ENCODE data around the gene XPO6. TPM values are rescaled to one million over a fixed set of nuclear protein-coding genes. Genes with fewer than 3 reads are reported as not detected.

Gene XPO6
- total and polyA plus RNA-seq, 2 donors, result 55.0 to 85.7 TPM

- WGBS, result 87% methylated on average over 3 of the region's 3 CpGs
- Histone ChIP-seq H3K36me3 (ENCODE audit: insufficient read depth) (peaks cover 13% of the 10 kb centered on the region), H3K4me3 (ENCODE audit: low read depth, low read length) (no peak overlapping the region), H3K4me1 (ENCODE audit: insufficient read depth) (no peaks in the 10 kb centered on the region), H3K27ac (ENCODE audit: low read depth) (no peak overlapping the region)
- no peak for DNase-seq (ENCODE audit: extremely low spot score)
Measured at GRCh38 chr16:28105297-28105696, 106.5 kb downstream of the XPO6 start.

- WGBS, result 93% methylated on average over 16 of the region's 16 CpGs
- Histone ChIP-seq H3K27ac (ENCODE audit: low read depth) (no peak overlapping the region), H3K4me1 (ENCODE audit: insufficient read depth) (no peaks in the 10 kb centered on the region), H3K4me3 (ENCODE audit: low read depth, low read length) (no peak overlapping the region), H3K36me3 (ENCODE audit: insufficient read depth) (peaks cover 14% of the 10 kb centered on the region)
- no peak for DNase-seq (ENCODE audit: extremely low spot score)
Measured at GRCh38 chr16:28104404-28104803, 107.4 kb downstream of the XPO6 start.

DNA sequence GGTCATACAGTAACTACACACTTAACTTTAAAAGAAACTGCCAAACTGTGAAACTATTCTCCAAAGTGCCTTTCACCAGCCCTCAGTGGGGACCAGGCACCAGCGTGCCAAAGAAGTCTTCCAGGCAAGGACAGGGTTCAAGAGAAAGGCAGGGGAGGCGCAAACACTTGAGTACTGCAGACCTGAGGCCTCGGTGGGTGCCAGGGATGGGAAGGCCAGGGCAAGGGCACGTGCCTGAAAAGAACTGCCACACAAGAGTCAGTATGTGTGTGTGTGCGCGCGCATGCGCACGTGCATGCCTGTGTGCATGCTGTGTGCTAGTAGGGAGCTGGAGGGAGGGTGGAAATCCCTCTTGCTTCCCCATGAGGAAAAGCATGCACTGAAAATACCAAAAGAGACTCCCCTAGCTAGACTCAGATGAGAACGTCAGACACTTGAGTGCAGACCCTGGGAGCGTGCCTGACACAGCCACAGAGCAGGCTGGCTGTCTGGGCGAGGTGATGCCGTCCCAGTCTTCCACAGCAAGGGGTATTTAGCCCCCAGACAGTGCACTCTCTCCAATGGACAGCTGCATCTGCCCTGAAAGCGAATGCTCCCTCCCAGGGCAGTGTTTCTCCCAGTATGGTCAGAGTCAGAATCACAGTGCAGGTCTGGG is 108.1 kb downstream of the XPO6 start:
- peaks cover 14% of the 10 kb centered on the region for H3K36me3 ChIP-seq (ENCODE audit: insufficient read depth)
- 91% methylated on average over 14 of the region's 14 CpGs for WGBS

GRCh38 chr16:28101533-28101890 is 110.3 kb downstream of the XPO6 start:
- DNase-seq (ENCODE audit: extremely low spot score), result no peak
- no peaks in the 10 kb centered on the region for H3K4me1 ChIP-seq (ENCODE audit: insufficient read depth)
- no peak overlapping the region for H3K27ac ChIP-seq (ENCODE audit: low read depth)
- H3K36me3 ChIP-seq (ENCODE audit: insufficient read depth), result peaks cover 12% of the 10 kb centered on the region
- WGBS, result 97% methylated on average over 6 of the region's 6 CpGs
- H3K4me3 ChIP-seq (ENCODE audit: low read depth, low read length), result no peak overlapping the region

More for the DNA sequence above, 108.1 kb downstream of the XPO6 start:
- H3K27ac ChIP-seq (ENCODE audit: low read depth), result no peak overlapping the region
- H3K4me1 ChIP-seq (ENCODE audit: insufficient read depth), result no peaks in the 10 kb centered on the region
- no peak overlapping the region for H3K4me3 ChIP-seq (ENCODE audit: low read depth, low read length)
- no peak for DNase-seq (ENCODE audit: extremely low spot score)

GRCh38 chr16:28100810-28101532 is 110.8 kb downstream of the XPO6 start:
- 93% methylated on average over 14 of the region's 14 CpGs for WGBS
- Histone ChIP-seq H3K36me3 (ENCODE audit: insufficient read depth) (peaks cover 9% of the 10 kb centered on the region), H3K4me1 (ENCODE audit: insufficient read depth) (no peaks in the 10 kb centered on the region), H3K27ac (ENCODE audit: low read depth) (no peak overlapping the region), H3K4me3 (ENCODE audit: low read depth, low read length) (no peak overlapping the region)
- no peak for DNase-seq (ENCODE audit: extremely low spot score)

DNA sequence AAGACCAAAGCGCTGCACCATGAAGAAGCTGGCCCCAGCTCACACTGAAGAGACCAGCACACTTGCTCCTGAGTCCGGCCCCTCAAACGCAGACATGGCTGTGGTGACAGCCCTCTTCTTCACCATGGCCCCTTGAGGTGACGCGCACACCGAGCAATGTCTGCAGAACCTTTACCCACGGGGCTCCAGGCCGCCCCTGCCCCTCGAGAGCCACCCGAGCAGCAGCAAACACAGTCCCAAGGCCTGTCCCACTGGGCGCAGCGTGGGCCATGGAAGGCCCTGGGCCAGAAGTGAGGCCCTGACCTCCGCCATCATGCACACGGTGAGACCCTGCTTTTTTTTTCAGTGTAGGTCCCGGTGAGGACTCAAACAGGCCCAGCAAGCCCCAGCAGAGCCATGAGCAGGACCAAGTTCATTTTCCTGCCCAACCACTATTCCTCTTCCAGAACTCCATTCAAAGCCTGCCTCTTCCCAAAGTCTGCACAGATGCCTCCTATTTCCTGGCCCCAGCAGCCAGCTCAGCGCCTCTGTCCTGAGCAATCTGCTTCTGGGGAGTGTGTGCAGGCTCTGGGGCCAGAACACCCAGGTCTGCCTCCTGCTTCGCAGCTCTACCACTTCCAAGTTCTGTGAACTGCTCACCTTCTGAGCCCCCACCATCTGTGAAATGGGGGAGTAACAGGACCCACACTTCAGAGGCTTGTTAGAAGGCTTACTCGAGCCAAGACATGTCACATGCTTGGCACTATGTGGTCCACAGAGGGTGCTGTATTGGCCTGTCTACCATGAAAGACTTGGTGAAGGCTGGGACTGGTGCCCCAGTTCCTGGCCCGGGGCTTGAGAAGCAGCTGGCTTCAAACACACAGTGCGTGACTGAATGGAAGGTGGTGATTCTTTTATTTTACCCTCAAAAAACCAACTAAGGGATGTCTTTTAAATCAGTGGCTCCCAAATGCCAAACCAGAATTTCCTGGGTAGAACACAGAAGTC is 112.5 kb downstream of the XPO6 start:
- Histone ChIP-seq H3K27ac (ENCODE audit: low read depth) (no peak overlapping the region), H3K4me3 (ENCODE audit: low read depth, low read length) (no peak overlapping the region), H3K36me3 (ENCODE audit: insufficient read depth) (peaks cover 9% of the 10 kb centered on the region), H3K4me1 (ENCODE audit: insufficient read depth) (no peaks in the 10 kb centered on the region)
- no peak for DNase-seq (ENCODE audit: extremely low spot score)
- 94% methylated on average over 20 of the region's 20 CpGs for WGBS

DNA sequence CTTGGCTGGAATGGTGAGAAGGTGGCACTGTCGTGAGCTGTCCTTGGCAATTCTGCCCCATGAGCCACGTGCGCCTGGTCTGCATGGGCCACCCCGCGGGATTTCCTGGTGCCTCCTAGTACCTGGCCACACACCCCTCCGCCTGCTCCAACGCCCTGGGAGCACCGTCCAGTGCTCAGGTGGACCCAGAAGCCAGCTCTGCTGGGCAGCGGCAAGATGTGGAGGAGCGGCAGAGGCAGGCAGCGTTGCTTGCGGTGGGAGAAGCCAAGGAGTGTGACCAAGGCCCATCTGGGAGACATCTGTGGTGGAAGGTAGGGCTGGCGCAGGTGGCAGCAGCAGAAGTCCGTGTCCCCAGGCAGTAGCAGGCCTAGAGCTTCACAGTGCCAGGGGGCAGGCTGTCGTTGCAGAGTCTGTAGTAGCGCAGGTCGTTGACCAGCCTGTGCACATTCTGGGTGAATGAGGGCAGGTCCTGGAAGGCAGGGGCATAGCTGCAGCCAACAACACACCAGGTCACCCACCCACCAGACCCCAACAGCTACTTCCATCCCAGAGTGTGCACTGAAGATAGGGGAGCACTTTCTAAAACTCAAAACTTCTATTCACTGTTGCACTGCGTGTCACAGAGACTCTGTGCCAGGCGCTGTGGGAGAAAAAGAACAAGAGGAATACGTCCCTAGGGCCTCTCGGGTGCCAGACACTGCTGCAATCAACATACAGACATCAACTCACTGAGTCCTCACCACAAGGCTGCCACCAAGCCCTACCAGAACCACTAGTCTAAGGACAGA is 113.4 kb downstream of the XPO6 start:
- Histone ChIP-seq H3K4me1 (ENCODE audit: insufficient read depth) (no peaks in the 10 kb centered on the region), H3K36me3 (ENCODE audit: insufficient read depth) (peaks cover 9% of the 10 kb centered on the region), H3K4me3 (ENCODE audit: low read depth, low read length) (no peak overlapping the region), H3K27ac (ENCODE audit: low read depth) (no peak overlapping the region)
- WGBS, result 93% methylated on average over 21 of the region's 21 CpGs
- DNase-seq (ENCODE audit: extremely low spot score), result no peak

DNA sequence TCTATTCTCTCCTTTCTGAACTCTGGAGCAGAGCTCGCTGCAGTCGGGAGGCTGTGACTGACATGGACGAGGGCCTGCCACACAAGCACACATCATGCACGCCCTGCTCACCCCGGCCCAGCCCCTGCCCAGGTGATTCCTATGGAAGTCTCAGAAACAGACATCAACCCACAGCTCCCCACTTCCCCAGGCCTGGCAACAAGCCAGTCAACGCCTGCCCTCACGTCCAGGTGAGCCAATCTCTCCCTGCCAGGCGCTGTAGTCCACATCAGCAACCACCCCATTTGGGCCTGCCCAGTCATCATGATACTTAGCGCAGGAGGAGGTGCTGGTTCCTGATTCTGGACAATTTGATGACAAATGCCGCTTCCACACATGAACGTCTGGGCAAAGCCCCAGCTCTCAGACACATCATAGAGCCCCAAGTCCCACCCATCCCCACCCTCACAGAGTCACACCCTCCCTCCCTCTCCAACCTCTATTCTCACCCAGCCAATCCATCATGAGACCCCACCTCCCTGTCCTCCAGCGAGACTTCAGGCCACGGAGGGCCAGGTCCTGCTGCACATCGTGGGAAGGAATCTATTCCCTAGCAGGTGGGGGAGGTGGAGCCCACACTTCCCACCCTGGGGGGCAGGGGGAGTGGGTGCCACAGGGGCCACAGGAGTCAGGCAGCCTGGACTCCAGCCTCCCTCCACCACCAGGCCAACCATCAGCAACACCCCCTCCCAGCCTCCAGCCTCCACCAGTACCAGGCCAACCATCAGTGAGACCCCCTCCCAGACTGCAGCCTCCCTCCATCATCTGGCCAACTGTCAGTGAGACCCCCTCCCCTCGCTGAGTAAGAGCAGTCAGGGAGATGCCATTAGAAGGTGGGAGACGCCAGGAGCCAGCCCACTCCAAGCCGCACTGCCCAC is 114.5 kb downstream of the XPO6 start:
- WGBS, result 77% methylated on average over 17 of the region's 17 CpGs
- no peak for DNase-seq (ENCODE audit: extremely low spot score)
- no peaks in the 10 kb centered on the region for H3K4me1 ChIP-seq (ENCODE audit: insufficient read depth)

GRCh38 chr16:28093385-28093725 is 118.4 kb downstream of the XPO6 start:
- DNase-seq (ENCODE audit: extremely low spot score), result no peak
- Histone ChIP-seq H3K4me3 (ENCODE audit: low read depth, low read length) (no peak overlapping the region), H3K27ac (ENCODE audit: low read depth) (no peak overlapping the region), H3K4me1 (ENCODE audit: insufficient read depth) (no peaks in the 10 kb centered on the region), H3K36me3 (ENCODE audit: insufficient read depth) (no peaks in the 10 kb centered on the region)
- WGBS, result 78% methylated on average over 5 of the region's 5 CpGs

More for the DNA sequence above, 114.5 kb downstream of the XPO6 start:
- H3K4me3 ChIP-seq (ENCODE audit: low read depth, low read length), result no peak overlapping the region
- peaks cover 7% of the 10 kb centered on the region for H3K36me3 ChIP-seq (ENCODE audit: insufficient read depth)
- no peak overlapping the region for H3K27ac ChIP-seq (ENCODE audit: low read depth)

GRCh38 chr16:28092721-28093384 is 118.9 kb downstream of the XPO6 start:
- no peak overlapping the region for H3K27ac ChIP-seq (ENCODE audit: low read depth)
- WGBS, result 77% methylated on average over 17 of the region's 17 CpGs
- H3K4me1 ChIP-seq (ENCODE audit: insufficient read depth), result no peaks in the 10 kb centered on the region
- H3K36me3 ChIP-seq (ENCODE audit: insufficient read depth), result no peaks in the 10 kb centered on the region
- H3K4me3 ChIP-seq (ENCODE audit: low read depth, low read length), result no peak overlapping the region
- DNase-seq (ENCODE audit: extremely low spot score), result no peak

GRCh38 chr16:28091656-28092055 is 120.1 kb downstream of the XPO6 start:
- DNase-seq (ENCODE audit: extremely low spot score), result no peak

More at GRCh38 chr16:28091656-28092055, 120.1 kb downstream of the XPO6 start:
- Histone ChIP-seq H3K27ac (ENCODE audit: low read depth) (no peak overlapping the region), H3K4me1 (ENCODE audit: insufficient read depth) (no peaks in the 10 kb centered on the region), H3K36me3 (ENCODE audit: insufficient read depth) (no peaks in the 10 kb centered on the region), H3K4me3 (ENCODE audit: low read depth, low read length) (no peak overlapping the region)
- WGBS, result 84% methylated on average over 12 of the region's 12 CpGs

All from urinary bladder (tissue), 4 donors.